H1 (cell line): ENCODE data around the gene S1PR2. TPM values are rescaled to one million over a fixed set of nuclear protein-coding genes. Genes with fewer than 3 reads are reported as not detected.
A peak's percentile ranks its signal among the peaks of the same experiment; 100 is the strongest.
"Not testable (repeated sequence)": the region's sequence is repeated elsewhere in the genome, so short reads cannot be mapped to it uniquely, and the experiment has no call there.

Experiments used
- CTCF ChIA-PET: fragments of 300-600 bp; sonication (Branson Sonifier 250); formaldehyde crosslinking; loops from one replicate; lab custom pipeline; 2021; ENCODE audit not compliant: partially characterized antibody; lab: Charles Lee
- POLR2A ChIA-PET: fragments of 300-600 bp; sonication (Branson Sonifier 250); formaldehyde crosslinking; loops from one replicate; lab custom pipeline; 2021; ENCODE audit warnings: inconsistent platforms; ENCODE audit not compliant: partially characterized antibody; lab: Charles Lee
- DNase-seq, 2 experiments: peaks; one replicate each; pipeline versions ENCODE4 v3.0.0 to v3.0.0-alpha.2; 2010 to 2022; ENCODE audit warnings: low spot score in 2 of 2, low read depth in 1 of 2, mixed read lengths in 1 of 2
- FAIRE-seq: peaks from 2 replicates; lab custom pipeline; 2011; peaks lifted over from hg19 to GRCh38; lab: Jason Lieb, UNC
- H2AFZ ChIP-seq: 2 replicates; pipeline ENCODE4 v1.8.1; 2012; ENCODE audit warnings: low read length, inconsistent platforms
- H2AK5ac ChIP-seq: 2 replicates; pipeline ENCODE4 v1.6.1; 2013; ENCODE audit warnings: low read depth, low read length
- H2BK120ac ChIP-seq: replicated peaks from 2 replicates; pipeline ENCODE3; 2013; ENCODE audit warnings: low read depth, low read length, inconsistent platforms
- H2BK12ac ChIP-seq: 2 replicates; pipeline ENCODE4 v1.6.1; 2013; ENCODE audit warnings: low read depth, low read length
- H2BK15ac ChIP-seq: 2 replicates; pipeline ENCODE4 v1.6.1; 2013; ENCODE audit warnings: low read length
- H2BK20ac ChIP-seq: 2 replicates; pipeline ENCODE4 v1.6.1; 2013; ENCODE audit warnings: low read length
- H2BK5ac ChIP-seq: 2 replicates; pipeline ENCODE4 v1.6.1; 2013; ENCODE audit warnings: low read depth, low read length
- H3K14ac ChIP-seq: 2 replicates; pipeline ENCODE4 v1.6.1; 2013; ENCODE audit warnings: inconsistent platforms; ENCODE audit not compliant: insufficient read length
- H3K18ac ChIP-seq: 2 replicates; pipeline ENCODE4 v1.6.1; 2013; ENCODE audit warnings: low read length; ENCODE audit errors: extremely low read depth
- H3K23ac ChIP-seq: 2 replicates; pipeline ENCODE4 v1.6.1; 2013; ENCODE audit warnings: inconsistent platforms; ENCODE audit not compliant: insufficient read length
- H3K23me2 ChIP-seq: 2 replicates; pipeline ENCODE4 v1.6.1; 2013; ENCODE audit warnings: low read depth, low read length
- H3K27ac ChIP-seq: 2 replicates; pipeline ENCODE4 v1.6.1; 2011; ENCODE audit warnings: low read depth, low read length, inconsistent platforms
- H3K27me3 ChIP-seq, 4 experiments: replicated peaks in 1 of 4; 1 replicate in 1 of 4; 2 replicates in 3 of 4; pipeline versions ENCODE4 v1.6.1 to v1.8.1; 2011 to 2013; ENCODE audit warnings: low read length in 3 of 4, mild to moderate bottlenecking in 3 of 4, inconsistent platforms in 2 of 4, mixed read lengths in 2 of 4, moderate library complexity in 1 of 4; ENCODE audit not compliant: control insufficient read depth in 3 of 4, insufficient read depth in 3 of 4; ENCODE audit errors: extremely low read depth in 1 of 4
- H3K36me3 ChIP-seq, 4 experiments: 2 replicates each; pipeline versions ENCODE4 v1.6.1 to v1.8.1; 2011 to 2013; ENCODE audit warnings: mild to moderate bottlenecking in 4 of 4, low read length in 3 of 4, moderate library complexity in 2 of 4, control low read depth in 1 of 4, inconsistent platforms in 1 of 4; ENCODE audit not compliant: insufficient read depth in 4 of 4, control insufficient read depth in 2 of 4
- H3K4ac ChIP-seq: replicated peaks from 2 replicates; pipeline ENCODE3; 2013; ENCODE audit warnings: low read length, low read depth, mixed read lengths, inconsistent platforms; ENCODE audit not compliant: insufficient read length
- H3K4me1 ChIP-seq, 4 experiments: replicated peaks in 1 of 4; 1 replicate in 1 of 4; 2 replicates in 3 of 4; pipeline versions ENCODE4 v1.6.1 to v1.8.1; 2011 to 2013; ENCODE audit warnings: low read length in 3 of 4, inconsistent platforms in 2 of 4, mixed read lengths in 1 of 4; ENCODE audit not compliant: insufficient read depth in 4 of 4, control insufficient read depth in 3 of 4
- H3K4me2 ChIP-seq, 2 experiments: 2 replicates each; pipeline versions ENCODE4 v1.6.1 to v1.8.1; 2011 to 2013; ENCODE audit warnings: low read depth in 2 of 2, low read length in 2 of 2, control low read depth in 1 of 2, inconsistent platforms in 1 of 2, mild to moderate bottlenecking in 1 of 2; ENCODE audit not compliant: insufficient read depth in 1 of 2
- H3K4me3 ChIP-seq, 4 experiments: fragments of 200-600, 300-600 bp in 1 of 4; sonication (generic), shearing (Covaris generic), sonication (Bioruptor Twin) in 1 of 4; 2 replicates each; pipeline versions ENCODE4 v1.5.1 to v1.8.1; 2011 to 2016; ENCODE audit warnings: low read length in 4 of 4, low read depth in 3 of 4, control low read depth in 2 of 4, inconsistent platforms in 2 of 4, mild to moderate bottlenecking in 2 of 4, mixed read lengths in 1 of 4, moderate library complexity in 1 of 4; ENCODE audit not compliant: insufficient read depth in 2 of 4; ENCODE audit errors: extremely low read depth in 1 of 4
- H3K56ac ChIP-seq: replicated peaks from 2 replicates; pipeline ENCODE3; 2013; ENCODE audit warnings: low read depth, mild to moderate bottlenecking, mixed read lengths, low read length, inconsistent platforms; ENCODE audit not compliant: insufficient read length
- H3K79me1 ChIP-seq: 2 replicates; pipeline ENCODE4 v1.6.1; 2013; ENCODE audit warnings: low read depth, low read length, control low read depth
- H3K79me2 ChIP-seq, 2 experiments: 2 replicates each; pipeline versions ENCODE4 v1.6.1 to v1.8.1; 2012 to 2013; ENCODE audit warnings: low read length in 2 of 2, mild to moderate bottlenecking in 2 of 2, inconsistent platforms in 1 of 2; ENCODE audit not compliant: insufficient read depth in 2 of 2, control insufficient read depth in 1 of 2
- H3K9ac ChIP-seq, 4 experiments: replicated peaks in 1 of 4; 1 replicate in 1 of 4; 2 replicates in 3 of 4; pipeline versions ENCODE4 v1.6.1 to v1.8.1; 2011 to 2013; ENCODE audit warnings: low read depth in 3 of 4, low read length in 3 of 4, control low read depth in 2 of 4, mild to moderate bottlenecking in 2 of 4, moderate library complexity in 2 of 4, inconsistent platforms in 1 of 4; ENCODE audit errors: extremely low read depth in 1 of 4
- H3K9me3 ChIP-seq, 2 experiments: 2 replicates each; pipeline versions ENCODE4 v1.6.1 to v1.8.1; 2012 to 2013; ENCODE audit warnings: mild to moderate bottlenecking in 2 of 2, moderate library complexity in 2 of 2, control low read depth in 1 of 2, inconsistent platforms in 1 of 2, low read depth in 1 of 2, low read length in 1 of 2, mixed read lengths in 1 of 2; ENCODE audit not compliant: insufficient read depth in 2 of 2
- H4K20me1 ChIP-seq, 2 experiments: replicated peaks in 1 of 2; 2 replicates each; pipeline versions ENCODE3 to v1.8.1; 2011 to 2013; ENCODE audit warnings: inconsistent platforms in 2 of 2, low read length in 2 of 2, mild to moderate bottlenecking in 1 of 2; ENCODE audit not compliant: insufficient read depth in 2 of 2, control insufficient read depth in 1 of 2
- H4K5ac ChIP-seq: 2 replicates; pipeline ENCODE4 v1.6.1; 2013; ENCODE audit warnings: low read length, low read depth, mixed read lengths, inconsistent platforms; ENCODE audit not compliant: insufficient read length
- H4K8ac ChIP-seq: 2 replicates; pipeline ENCODE4 v1.8.0; 2013; ENCODE audit warnings: mild to moderate bottlenecking, moderate library complexity, low read length, inconsistent platforms; ENCODE audit not compliant: insufficient read depth; ENCODE audit errors: extremely low read depth
- H4K91ac ChIP-seq: replicated peaks from 2 replicates; pipeline ENCODE3; 2013; ENCODE audit warnings: low read length, mixed read lengths, inconsistent platforms; ENCODE audit not compliant: insufficient read length
- WGBS, 2 experiments: shearing (Covaris generic) in 1 of 2; methylation state at CpG; one replicate each; pipeline versions ENCODE4 v1.1.6 to v1.1.7; 2013 to 2015; ENCODE audit warnings: low lambda C conversion rate in 2 of 2, mixed read lengths in 2 of 2, inconsistent platforms in 1 of 2, low coverage in 1 of 2, missing lambda C conversion rate in 1 of 2; ENCODE audit not compliant: insufficient replicate concordance in 2 of 2, insufficient coverage in 1 of 2, insufficient read length in 1 of 2; ENCODE audit errors: extremely low coverage in 1 of 2, missing lambda C conversion rate in 1 of 2; 5-methylcytosine and 5-hydroxymethylcytosine counted together
- polyA plus RNA-seq, 7 experiments: library from polyadenylated mRNA; depleted of rRNA in 3 of 7; stranded (reverse) in 5 of 7; unstranded in 2 of 7; fragments of >200 nt in 5 of 7; fragments of 200-250 nt in 2 of 7; gene quantifications; 1 replicate in 5 of 7; 2 replicates in 1 of 7; 4 replicates in 1 of 7; pipeline versions ENCODE4 v1.2.1 to v1.2.3, GENCODE V29; 2011 to 2013; ENCODE audit warnings: missing spikeins in 2 of 7, mixed read lengths in 2 of 7
- total RNA-seq: library from RNA; stranded (reverse); fragmentation: NEBNext Ultra II Directional; extraction: Animal tissue kit (Norgen Biotek cat#: 25700); gene quantifications from 2 replicates; pipeline ENCODE4 v1.2.1, GENCODE V29; 2021

Gene S1PR2
- total and polyA plus RNA-seq, 2 of the 8 experiments (the other 6 are each of a cell fraction or from before 2014, with no cell fraction given), result 17.5 to 19.4 TPM

- H3K27me3 ChIP-seq, H4K5ac ChIP-seq, H4K20me1 ChIP-seq, H4K91ac ChIP-seq, H2AFZ ChIP-seq, H2BK5ac ChIP-seq, H3K4me1 ChIP-seq, H3K23ac ChIP-seq, H3K4me2 ChIP-seq, H3K18ac ChIP-seq, H3K9ac ChIP-seq, H3K23me2 ChIP-seq, H2BK20ac ChIP-seq, H3K36me3 ChIP-seq, H3K27ac ChIP-seq, H2BK12ac ChIP-seq, DNase-seq, H3K14ac ChIP-seq, H3K79me1 ChIP-seq, H3K4me3 ChIP-seq, H2AK5ac ChIP-seq, H3K4ac ChIP-seq, H3K56ac ChIP-seq, H2BK15ac ChIP-seq, FAIRE-seq, H3K9me3 ChIP-seq, H4K8ac ChIP-seq, H3K79me2 ChIP-seq: not testable (repeated sequence)
- ChIA-PET CTCF (interaction anchor here (0.6 to 2.1 kb wide), 8 partner anchors 9 to 181 kb away, joined by 3 to 7 read pairs (median 3); partner anchors contain the start of gene TYK2), POLR2A (interaction anchor here (1.7 kb wide), 1 partner anchor 11 kb away, joined by 5 read pairs; no protein-coding TSS in a partner anchor)
- H2BK120ac ChIP-seq, result peak overlapping the region; percentile 54
- WGBS, 2 experiments, result 93% methylated on average over 10 of the region's 11 CpGs; no CpG with 5 or more reads in 1 of the 2 experiments
Observed at GRCh38 chr19:10198889-10199644, 32.1 kb downstream of the S1PR2 start.
